H9 (cell line): Measurements from ENCODE around the gene TTC28. TPM values are rescaled to one million over a fixed set of nuclear protein-coding genes. Genes with fewer than 3 reads are reported as not detected.
"Not testable (repeated sequence)": the region's sequence is repeated elsewhere in the genome, so short reads cannot be mapped to it uniquely, and the experiment has no call there.

ENCODE experiments used
- DNase-seq: peaks from one replicate; pipeline ENCODE4 v3.0.0-alpha.2; 2017
- H2AFZ ChIP-seq: one replicate; pipeline ENCODE4 v1.6.1; 2013; ENCODE audit warnings: mild to moderate bottlenecking, low read length, control low read depth, moderate library complexity
- H2AK5ac ChIP-seq: 2 replicates; pipeline ENCODE4 v1.6.1; 2013; ENCODE audit warnings: low read length, control low read depth, mixed read lengths; ENCODE audit not compliant: insufficient read length
- H2BK120ac ChIP-seq: one replicate; pipeline ENCODE4 v1.6.1; 2013; ENCODE audit warnings: low read depth, mild to moderate bottlenecking, low read length, control low read depth, inconsistent platforms; ENCODE audit not compliant: poor library complexity, severe bottlenecking
- H2BK12ac ChIP-seq: 2 replicates; pipeline ENCODE4 v1.6.1; 2013; ENCODE audit warnings: low read length, control low read depth, mixed read lengths, low read depth; ENCODE audit not compliant: insufficient read length
- H2BK15ac ChIP-seq: 2 replicates; pipeline ENCODE4 v1.6.1; 2013; ENCODE audit warnings: low read depth, low read length, control low read depth
- H2BK20ac ChIP-seq: one replicate; pipeline ENCODE4 v1.6.1; 2013; ENCODE audit warnings: low read depth, mild to moderate bottlenecking, low read length, control low read depth, inconsistent platforms; ENCODE audit not compliant: poor library complexity, severe bottlenecking
- H2BK5ac ChIP-seq: 2 replicates; pipeline ENCODE4 v1.6.1; 2013; ENCODE audit warnings: low read length, control low read depth, mixed read lengths; ENCODE audit not compliant: insufficient read length
- H3K14ac ChIP-seq: 2 replicates; pipeline ENCODE4 v1.6.1; 2013; ENCODE audit warnings: low read length, control low read depth; ENCODE audit not compliant: insufficient read depth
- H3K18ac ChIP-seq: 2 replicates; pipeline ENCODE4 v1.6.1; 2013; ENCODE audit warnings: low read depth, mild to moderate bottlenecking, mixed read lengths, low read length, control low read depth; ENCODE audit not compliant: insufficient read length
- H3K23ac ChIP-seq: 2 replicates; pipeline ENCODE4 v1.6.1; 2013; ENCODE audit warnings: low read length, control low read depth, mixed read lengths, low read depth; ENCODE audit not compliant: insufficient read length
- H3K23me2 ChIP-seq: 2 replicates; pipeline ENCODE4 v1.6.1; 2013; ENCODE audit warnings: low read depth, mild to moderate bottlenecking, mixed read lengths, low read length, control low read depth; ENCODE audit not compliant: insufficient read length, poor library complexity, severe bottlenecking
- H3K27ac ChIP-seq: 2 replicates; pipeline ENCODE4 v1.5.1; 2013; ENCODE audit warnings: low read length, control low read depth, mixed read lengths, low read depth; ENCODE audit not compliant: insufficient read length
- H3K27me3 ChIP-seq: 2 replicates; pipeline ENCODE4 v1.6.1; 2013; ENCODE audit warnings: low read length, control low read depth, inconsistent platforms; ENCODE audit not compliant: insufficient read depth
- H3K4ac ChIP-seq: 2 replicates; pipeline ENCODE4 v1.6.1; 2013; ENCODE audit warnings: low read depth, mild to moderate bottlenecking, control low read depth, inconsistent platforms, low read length, moderate library complexity
- H3K4me1 ChIP-seq: 2 replicates; pipeline ENCODE4 v1.6.1; 2013; ENCODE audit warnings: low read length, control low read depth, inconsistent platforms; ENCODE audit not compliant: insufficient read depth
- H3K4me2 ChIP-seq: 2 replicates; pipeline ENCODE4 v1.6.1; 2013; ENCODE audit warnings: low read length, control low read depth, mixed read lengths; ENCODE audit not compliant: insufficient read length, insufficient read depth
- H3K56ac ChIP-seq: 2 replicates; pipeline ENCODE4 v1.6.1; 2013; ENCODE audit warnings: low read depth, mild to moderate bottlenecking, mixed read lengths, low read length, control low read depth; ENCODE audit not compliant: insufficient read length
- H3K79me1 ChIP-seq: 2 replicates; pipeline ENCODE4 v1.6.1; 2013; ENCODE audit warnings: low read depth, mild to moderate bottlenecking, moderate library complexity, low read length, control low read depth, inconsistent platforms; ENCODE audit not compliant: insufficient read depth, poor library complexity, severe bottlenecking
- H3K79me2 ChIP-seq: 2 replicates; pipeline ENCODE4 v1.6.1; 2013; ENCODE audit warnings: low read length, control low read depth, inconsistent platforms; ENCODE audit not compliant: insufficient read depth
- H3K9ac ChIP-seq: 2 replicates; pipeline ENCODE4 v1.6.1; 2013; ENCODE audit warnings: low read length, control low read depth, mixed read lengths; ENCODE audit not compliant: insufficient read length; ENCODE audit errors: extremely low read depth
- H3K9me3 ChIP-seq: one replicate; pipeline ENCODE4 v1.6.1; 2013; ENCODE audit warnings: low read depth, low read length, inconsistent platforms; ENCODE audit not compliant: control insufficient read depth
- H3T11ph ChIP-seq: one replicate; pipeline ENCODE4 v1.6.1; 2013; ENCODE audit warnings: mild to moderate bottlenecking, low read length, control low read depth, inconsistent platforms
- H4K20me1 ChIP-seq: one replicate; pipeline ENCODE4 v1.6.1; 2013; ENCODE audit not compliant: control insufficient read depth, insufficient read length, insufficient read depth
- H4K5ac ChIP-seq: 2 replicates; pipeline ENCODE4 v1.6.1; 2013; ENCODE audit warnings: low read depth, mild to moderate bottlenecking, mixed read lengths, low read length, control low read depth; ENCODE audit not compliant: insufficient read length
- H4K8ac ChIP-seq: replicated peaks from 2 replicates; pipeline ENCODE4 v1.6.1; 2013; ENCODE audit warnings: low read length, control low read depth, mixed read lengths, low read depth; ENCODE audit not compliant: insufficient read length
- H4K91ac ChIP-seq: 2 replicates; pipeline ENCODE4 v1.6.1; 2013; ENCODE audit warnings: low read depth, mild to moderate bottlenecking, moderate library complexity, mixed read lengths, low read length, control low read depth; ENCODE audit not compliant: insufficient read length
- H3K27ac Mint-ChIP-seq, 3 experiments: 2 replicates in 2 of 3; 3 replicates in 1 of 3; pipeline ENCODE4 v1.8.0; 2020 to 2021; ENCODE audit warnings: mixed read lengths in 3 of 3, mild to moderate bottlenecking in 1 of 3, moderate library complexity in 1 of 3
- H3K27me3 Mint-ChIP-seq: 2 replicates; pipeline ENCODE4 v1.8.0; 2021; ENCODE audit warnings: low read depth, mild to moderate bottlenecking, moderate library complexity, mixed read lengths
- H3K36me3 Mint-ChIP-seq, 3 experiments: 2 replicates in 2 of 3; 3 replicates in 1 of 3; pipeline ENCODE4 v1.8.0; 2020 to 2021; ENCODE audit warnings: low read depth in 3 of 3, mixed read lengths in 3 of 3; ENCODE audit not compliant: insufficient read depth in 1 of 3
- H3K4me1 Mint-ChIP-seq, 2 experiments: 2 replicates each; pipeline ENCODE4 v1.8.0; 2020; ENCODE audit warnings: mixed read lengths in 2 of 2
- H3K4me3 Mint-ChIP-seq, 2 experiments: 2 replicates in 1 of 2; 3 replicates in 1 of 2; pipeline ENCODE4 v1.8.0; 2020 to 2021; ENCODE audit warnings: mild to moderate bottlenecking in 2 of 2, mixed read lengths in 2 of 2, moderate library complexity in 1 of 2
- H3K9me3 Mint-ChIP-seq, 2 experiments: 2 replicates in 1 of 2; 3 replicates in 1 of 2; pipeline ENCODE4 v1.8.0; 2020; ENCODE audit warnings: mild to moderate bottlenecking in 2 of 2, mixed read lengths in 2 of 2, moderate library complexity in 1 of 2
- WGBS: extraction: QIAGEN DNeasy Blood & Tissue Kit; methylation state at CpG from one replicate; pipeline ENCODE4 v1.1.7; 2013; ENCODE audit warnings: missing lambda C conversion rate, low lambda C conversion rate, mixed read lengths; ENCODE audit not compliant: insufficient read length; ENCODE audit errors: extremely low coverage; 5-methylcytosine and 5-hydroxymethylcytosine counted together
- long read RNA-seq: library from polyadenylated mRNA; unstranded; transcript quantifications from one replicate; pipeline ENCODE4 v2.0.0, GENCODE V29; 2020
- total RNA-seq: library from RNA; stranded (reverse); gene quantifications from 2 replicates; pipeline ENCODE4 v1.2.1, GENCODE V29; 2021

TTC28 gene
- 12.6 and 13.6 TPM in 2 replicates for total RNA-seq
- long read RNA-seq, partial matches to known transcripts: 1 of 13 reads
- long read RNA-seq, other reads (novel, unspliced or antisense): 12 of 13 reads

GRCh38 chr22:28679611-28680287 is at the start of gene TTC28:
Gene TTC28 (minus strand): TSS chr22:28679840. CDS start chr22:28679723, 117 bp downstream.
- not testable (repeated sequence) for H3K27ac ChIP-seq, H3K36me3 Mint-ChIP-seq, H4K20me1 ChIP-seq, H3K56ac ChIP-seq, H3T11ph ChIP-seq, H2AK5ac ChIP-seq, H2BK20ac ChIP-seq, H3K4ac ChIP-seq, H3K79me1 ChIP-seq, H3K27me3 ChIP-seq, H3K79me2 ChIP-seq, H3K4me1 ChIP-seq, H2BK5ac ChIP-seq, H2BK120ac ChIP-seq, H3K9me3 Mint-ChIP-seq, H3K4me1 Mint-ChIP-seq, H4K8ac ChIP-seq, H3K23ac ChIP-seq, H2BK15ac ChIP-seq, H3K9me3 ChIP-seq, H3K23me2 ChIP-seq, H2BK12ac ChIP-seq, H2AFZ ChIP-seq, H4K91ac ChIP-seq, H4K5ac ChIP-seq
- peak within 1 kb of the TSS; percentile 77 to 95 for H3K4me3 Mint-ChIP-seq
- WGBS: no CpG with 5 or more reads among the region's 101 CpGs
- peak; percentile 56 for DNase-seq
- peaks cover 26% of the 10 kb centered on the region for H3K27me3 Mint-ChIP-seq
- H3K9ac ChIP-seq: peak within 1 kb of the TSS; percentile 44
- H3K27ac Mint-ChIP-seq: peak within 1 kb of the TSS in 2 of 3 experiments; percentile 84 to 87; a peak in 3 of 7 replicates
- peak within 1 kb of the TSS; percentile 84; the same call in 1 of the 2 replicates for H3K14ac ChIP-seq
- peak within 1 kb of the TSS; percentile 70 for H3K18ac ChIP-seq
- H3K4me2 ChIP-seq: peak within 1 kb of the TSS; percentile 51
